ENCODE data around the gene PBLD.

PBLD gene

GRCh38 chr10:68332259-68333057, at the start of gene PBLD:
Gene PBLD (minus strand): TSS chr10:68332928. CDS start chr10:68306844, 26,084 bp downstream.
- in situ Hi-C loops (cut with MboI; ENCODE audit: low sequenced_read_pairs): no loop called here

- in situ Hi-C loops (cut with MboI; ENCODE audit: low sequenced_read_pairs): no loop called here
Observed at GRCh38 chr10:68371604-68372003, 38.9 kb upstream of the PBLD start.

DNA sequence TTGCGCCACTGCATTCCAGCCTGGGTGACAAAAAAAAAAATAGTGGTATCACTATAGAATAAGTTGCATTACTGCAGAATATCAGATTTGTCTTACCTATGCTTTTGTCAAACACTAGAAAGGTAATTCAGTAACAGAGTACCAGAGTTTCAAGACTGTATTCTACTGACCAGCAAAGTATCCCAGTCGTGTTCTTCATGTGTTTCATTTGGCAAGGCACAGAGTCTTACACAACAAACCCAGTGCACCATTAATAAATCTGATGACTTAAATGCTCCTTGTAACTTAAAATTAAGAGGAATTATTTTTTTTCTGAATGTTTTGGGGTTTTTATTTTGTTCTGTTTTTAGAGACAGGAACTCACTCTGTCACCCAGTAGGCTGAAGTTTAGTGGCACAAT, 34.4 kb upstream of the PBLD start:
- in situ Hi-C loops (cut with MboI; ENCODE audit: low sequenced_read_pairs): no loop called here

- in situ Hi-C loops (cut with MboI; ENCODE audit: low sequenced_read_pairs): no loop called here
Observed at GRCh38 chr10:68366600-68366999, 33.9 kb upstream of the PBLD start.

DNA sequence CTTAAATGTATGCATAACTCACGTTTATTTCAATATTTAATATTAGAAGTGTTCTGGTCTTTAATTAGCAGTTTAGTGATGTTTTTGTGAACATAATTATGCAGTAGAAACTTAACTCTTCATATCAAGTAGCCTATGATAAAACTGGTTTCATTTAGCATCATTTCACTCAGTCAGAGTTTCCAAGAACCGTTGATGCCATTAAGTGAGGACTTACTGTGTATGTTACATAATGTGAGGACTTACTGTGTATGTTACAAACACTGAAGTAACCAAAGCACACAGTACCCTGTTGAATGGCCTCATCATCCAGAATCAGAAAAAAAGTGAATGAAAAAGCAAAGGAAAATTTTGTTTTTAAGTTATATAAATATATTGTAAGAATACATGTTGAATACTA, 32.9 kb upstream of the PBLD start:
- in situ Hi-C loops (cut with MboI; ENCODE audit: low sequenced_read_pairs): no loop called here

GRCh38 chr10:68364101-68364886, 31.6 kb upstream of the PBLD start:
- in situ Hi-C loops (cut with MboI; ENCODE audit: low sequenced_read_pairs): no loop called here

GRCh38 chr10:68362590-68362989, 29.9 kb upstream of the PBLD start:
- in situ Hi-C loops (cut with MboI; ENCODE audit: low sequenced_read_pairs): no loop called here

GRCh38 chr10:68359189-68359588, 26.5 kb upstream of the PBLD start:
- in situ Hi-C loops (cut with MboI; ENCODE audit: low sequenced_read_pairs): no loop called here

DNA sequence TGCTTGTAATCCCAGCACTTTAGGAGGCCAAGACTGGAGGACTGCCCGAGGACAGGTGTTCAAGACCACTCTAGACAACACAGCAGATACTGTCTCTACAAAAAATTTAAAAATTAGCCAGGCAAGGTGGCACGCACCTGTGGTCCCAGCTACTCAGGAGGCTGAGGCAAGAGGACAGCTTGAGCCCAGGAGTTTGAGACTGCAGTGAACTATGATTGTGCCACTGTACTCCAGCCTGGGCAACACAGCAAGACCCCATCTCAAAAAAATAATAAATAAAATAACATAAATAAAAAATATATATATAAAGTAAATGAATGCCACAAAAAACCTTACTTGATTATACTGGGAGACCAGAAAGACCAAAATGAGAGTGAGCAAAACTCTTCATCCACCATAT, 20.8 kb upstream of the PBLD start:
- in situ Hi-C loops (cut with MboI; ENCODE audit: low sequenced_read_pairs): no loop called here

- in situ Hi-C loops (cut with MboI; ENCODE audit: low sequenced_read_pairs): no loop called here
Observed at GRCh38 chr10:68348265-68348741, 15.6 kb upstream of the PBLD start.

DNA sequence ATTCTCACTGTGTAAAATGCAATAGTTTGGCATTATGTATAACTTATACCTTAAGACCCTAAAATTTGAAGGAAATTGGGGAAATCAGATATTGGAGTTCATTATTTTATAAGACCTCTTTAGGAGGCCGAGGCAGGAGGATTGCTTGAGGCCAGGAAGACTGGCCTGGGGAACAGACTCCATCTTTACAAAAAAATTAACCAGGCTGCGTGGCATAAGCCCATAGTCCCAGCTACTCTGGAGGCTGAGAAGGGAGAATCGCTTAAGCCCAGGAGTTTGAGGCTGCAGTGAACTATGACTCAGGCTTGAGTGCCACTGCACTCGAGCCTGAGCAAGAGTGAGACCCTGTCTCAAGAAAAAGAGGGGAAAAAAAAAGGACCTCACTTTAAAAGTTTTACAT, 14.0 kb upstream of the PBLD start:
- in situ Hi-C loops (cut with MboI; ENCODE audit: low sequenced_read_pairs): no loop called here

GRCh38 chr10:68345621-68346020, 12.9 kb upstream of the PBLD start:
- in situ Hi-C loops (cut with MboI; ENCODE audit: low sequenced_read_pairs): no loop called here

DNA sequence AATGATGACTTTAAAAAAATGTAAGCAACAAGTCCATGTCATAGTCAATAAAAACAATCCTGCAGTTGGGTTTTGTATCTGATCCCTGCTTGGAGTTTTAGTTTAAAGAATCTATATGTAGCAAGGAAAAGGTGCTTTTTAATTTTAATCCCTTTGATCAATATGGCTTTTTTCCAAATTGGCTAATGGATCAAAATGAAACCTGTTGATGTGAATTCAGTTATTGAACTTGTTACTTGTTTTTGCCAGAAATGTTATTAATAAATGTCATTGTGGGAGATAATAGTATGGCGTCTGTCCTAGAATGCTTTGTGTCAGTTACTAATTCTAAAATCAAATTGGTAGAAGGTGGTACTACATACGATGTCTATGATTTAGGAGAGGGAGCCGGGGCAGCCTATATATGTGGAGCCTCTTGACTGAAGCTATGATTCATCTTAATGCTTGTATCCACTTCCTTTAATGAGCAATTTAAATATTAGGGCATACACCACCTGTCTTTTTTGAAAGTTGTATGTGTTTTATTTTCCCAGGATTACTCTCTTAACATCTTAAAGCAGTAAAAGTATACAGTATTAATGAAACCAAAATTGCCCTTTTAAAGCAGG, 10.3 kb upstream of the PBLD start:
- in situ Hi-C loops (cut with MboI; ENCODE audit: low sequenced_read_pairs): no loop called here

DNA sequence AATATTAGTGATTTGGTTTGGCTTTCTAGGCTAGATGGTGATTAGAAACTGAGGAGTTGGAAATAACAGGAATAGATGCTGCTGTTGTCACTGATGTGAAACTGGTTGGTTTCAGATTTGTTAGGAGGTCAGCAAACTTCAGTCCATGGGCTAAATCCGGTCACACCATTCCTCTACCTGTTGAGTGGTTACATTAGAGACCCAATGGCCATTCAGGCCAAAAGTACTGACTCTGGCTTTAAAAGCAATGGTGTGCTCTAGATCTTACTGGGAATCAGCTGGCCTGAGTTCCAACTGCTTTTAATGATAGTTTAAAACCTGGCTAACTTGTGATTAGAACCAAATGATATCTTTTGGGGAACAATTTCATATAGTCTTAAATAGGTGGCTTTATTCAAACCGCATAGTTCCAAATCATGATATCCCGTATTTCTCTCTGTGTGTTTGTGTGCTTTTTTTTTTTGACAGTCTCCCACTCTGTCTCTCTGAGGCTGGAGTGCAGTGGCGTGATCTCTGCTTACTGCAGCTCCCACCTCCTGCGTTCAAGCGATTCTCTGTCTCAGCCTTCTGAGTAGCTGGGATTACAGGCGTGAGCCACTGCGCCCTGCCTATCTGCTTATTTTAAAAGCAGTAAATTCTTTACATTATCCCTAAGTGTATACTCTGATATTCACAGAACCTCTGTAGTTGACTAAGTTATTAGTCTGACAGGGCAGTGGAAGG, 7.8 kb upstream of the PBLD start:
- in situ Hi-C loops (cut with MboI; ENCODE audit: low sequenced_read_pairs): no loop called here

DNA sequence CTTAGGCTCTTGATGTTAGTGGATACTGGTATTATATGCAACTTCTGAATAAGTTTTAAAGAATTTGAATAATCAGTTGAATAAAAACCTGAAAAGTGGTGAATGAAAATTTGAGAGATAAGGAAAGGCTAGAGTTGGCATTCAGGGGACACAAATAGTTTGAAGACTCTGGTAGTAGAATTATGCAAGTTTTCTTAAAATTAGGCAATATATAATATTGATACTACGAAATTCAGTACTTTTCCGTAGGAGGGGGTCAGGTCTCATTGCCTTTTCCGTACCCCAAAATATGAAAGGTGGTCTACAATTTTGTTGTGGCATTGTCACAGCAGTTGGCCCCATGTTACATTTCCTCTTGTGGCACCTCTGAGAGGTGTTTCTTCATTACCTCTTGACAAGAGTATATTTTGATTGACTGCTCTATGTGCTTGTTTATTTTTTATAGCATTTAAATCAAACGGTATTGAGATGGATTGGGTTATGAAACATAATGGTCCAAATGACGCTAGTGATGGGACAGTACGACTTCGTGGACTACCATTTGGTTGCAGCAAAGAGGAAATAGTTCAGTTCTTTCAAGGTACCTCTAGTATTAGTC, 4.1 kb upstream of the PBLD start:
- in situ Hi-C loops (cut with MboI; ENCODE audit: low sequenced_read_pairs): no loop called here

GRCh38 chr10:68334672-68335467, 2.1 kb upstream of the PBLD start:
- in situ Hi-C loops (cut with MboI; ENCODE audit: low sequenced_read_pairs): no loop called here

DNA sequence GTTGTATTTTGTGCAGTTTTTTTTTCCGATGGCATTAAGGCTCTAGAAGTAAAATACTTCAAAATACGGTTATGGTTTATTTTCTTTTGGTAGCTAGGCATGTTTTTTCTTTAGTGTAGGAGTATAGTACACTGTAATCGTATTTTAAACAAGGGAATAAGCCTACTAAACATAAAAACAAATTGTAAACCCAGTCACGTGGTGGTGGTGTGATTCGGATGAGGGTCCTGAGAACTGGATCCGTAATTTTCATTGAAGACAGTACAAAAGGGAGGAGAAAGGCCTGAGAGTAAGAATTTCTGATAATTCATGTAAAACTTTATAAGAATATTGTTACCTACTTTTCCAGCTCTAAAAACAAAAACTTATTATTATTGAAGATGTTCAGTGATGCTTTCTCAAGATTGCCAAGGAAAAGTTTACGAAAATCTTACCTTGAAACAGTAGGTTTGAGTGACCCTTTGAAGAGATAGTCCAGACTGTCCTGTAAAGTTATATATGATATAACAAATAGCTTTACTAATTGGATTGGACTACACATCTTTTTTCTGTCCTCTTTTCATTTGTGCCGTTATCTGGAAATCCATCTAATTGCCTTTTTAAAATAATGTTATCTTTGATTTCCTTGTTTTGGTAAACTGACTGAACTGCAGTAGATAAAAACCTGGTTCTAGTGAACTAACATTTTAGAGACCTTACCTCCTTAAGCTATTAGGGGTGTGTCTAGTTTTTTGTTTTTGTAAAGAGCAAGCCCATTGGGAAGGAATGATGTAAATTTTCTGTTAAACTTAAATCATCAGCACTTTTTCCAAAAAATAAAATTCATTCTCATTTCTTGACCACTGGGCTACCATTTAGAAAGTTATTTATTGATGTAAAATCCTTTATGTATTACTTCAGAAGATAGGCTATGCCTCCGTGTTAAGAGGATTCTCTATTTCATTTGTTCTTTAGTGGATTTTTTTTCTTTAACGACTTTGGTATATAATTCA, 1.0 kb upstream of the PBLD start:
- in situ Hi-C loops (cut with MboI; ENCODE audit: low sequenced_read_pairs): no loop called here

- in situ Hi-C loops (cut with MboI; ENCODE audit: low sequenced_read_pairs): no loop called here
Observed at GRCh38 chr10:68333058-68333395, 299 bp upstream of the PBLD start.
